Measurements from ENCODE around the gene SLC9A9.
"Not testable (repeated sequence)": the region's sequence is repeated elsewhere in the genome, so short reads cannot be mapped to it uniquely, and the experiment has no call there.

The SLC9A9 gene

DNA sequence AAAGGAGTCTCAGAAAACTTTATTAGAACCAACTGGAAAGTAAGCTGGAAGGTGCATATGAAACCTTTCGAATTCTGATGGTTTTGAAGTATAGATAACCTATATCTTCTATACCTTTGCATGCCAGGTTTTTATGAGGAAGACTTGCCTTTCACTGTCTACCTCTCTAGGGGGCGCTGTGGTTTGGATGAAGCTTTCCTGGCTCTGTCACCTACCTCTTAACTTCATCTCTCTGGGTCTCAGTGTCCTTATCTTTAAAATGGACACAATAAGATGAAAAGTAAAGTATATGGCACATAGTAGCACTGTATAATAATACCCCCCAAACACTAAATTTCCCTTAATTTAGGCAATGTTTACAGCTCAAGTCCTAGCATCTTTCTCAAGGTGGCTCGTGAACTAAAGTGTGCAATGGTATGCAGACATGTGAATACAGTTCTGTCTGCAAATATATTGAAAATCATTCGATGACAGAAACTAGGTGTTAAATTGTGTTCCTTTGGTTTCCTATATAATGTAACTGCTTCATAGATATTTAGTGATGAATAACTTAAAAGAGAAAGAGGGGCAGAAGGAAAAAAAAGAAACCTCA lies 414.4 kb downstream of the SLC9A9 start:
- DNase-seq, result no peak

DNA sequence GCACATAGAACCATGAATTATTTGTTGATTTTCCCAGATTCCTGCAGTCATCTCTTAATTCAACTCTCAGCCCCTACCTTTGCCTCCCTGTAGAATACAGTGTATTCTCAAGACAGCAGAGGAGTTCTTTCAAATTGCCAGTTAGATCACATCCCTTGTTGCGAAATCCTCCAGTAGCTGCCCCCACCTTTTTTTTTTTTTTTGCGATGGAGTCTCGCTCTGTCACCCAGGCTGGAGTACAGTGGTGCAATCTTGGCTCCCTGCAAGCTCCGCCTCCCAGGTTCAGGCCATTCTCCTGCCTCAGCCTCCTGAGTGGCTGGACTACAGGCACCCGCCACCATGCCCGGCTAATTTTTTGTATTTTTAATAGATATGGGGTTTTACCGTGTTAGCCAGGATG lies 417.0 kb downstream of the SLC9A9 start:
- not testable (repeated sequence) for DNase-seq

DNA sequence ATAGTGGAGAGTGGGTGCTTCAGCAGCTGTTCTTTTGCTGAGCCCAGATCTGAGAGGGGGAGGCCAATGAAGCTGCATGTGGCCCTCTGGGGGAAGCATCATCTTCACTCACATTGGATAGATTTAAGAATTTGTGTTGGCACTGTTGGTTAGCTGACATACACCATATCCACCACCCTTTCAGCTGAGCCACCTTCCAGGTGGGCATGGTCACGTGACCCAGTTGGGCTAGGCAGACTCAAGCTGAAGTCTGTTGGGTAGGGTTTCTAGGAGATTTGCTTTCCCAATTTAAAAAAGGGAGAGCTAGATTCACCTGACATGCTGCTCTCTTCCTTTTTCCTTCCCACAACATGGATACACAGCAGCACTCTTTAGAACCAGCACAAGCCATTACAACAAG lies 417.7 kb downstream of the SLC9A9 start:
- no peak for DNase-seq

GRCh38 chr3:143429628-143430514 lies 418.4 kb downstream of the SLC9A9 start:
- DNase-seq, result no peak

DNA sequence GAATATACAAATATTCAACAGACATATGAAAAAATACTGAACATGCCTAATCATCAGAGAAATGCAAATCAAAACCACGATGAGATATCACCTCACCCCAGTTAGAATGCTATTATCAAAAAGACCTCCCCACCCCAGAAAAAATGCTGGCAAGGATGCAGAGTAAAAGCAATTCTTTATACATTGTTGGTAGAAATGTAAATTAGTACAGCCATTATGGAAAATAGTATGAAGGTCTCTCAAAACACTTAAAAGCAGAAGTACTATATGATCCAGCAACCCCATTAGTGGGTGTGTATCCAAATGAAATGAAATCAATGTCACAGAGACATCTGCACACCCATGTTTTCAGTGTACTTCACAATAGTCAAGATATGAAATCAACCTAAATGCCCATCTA lies 420.0 kb downstream of the SLC9A9 start:
- no peak for DNase-seq

DNA sequence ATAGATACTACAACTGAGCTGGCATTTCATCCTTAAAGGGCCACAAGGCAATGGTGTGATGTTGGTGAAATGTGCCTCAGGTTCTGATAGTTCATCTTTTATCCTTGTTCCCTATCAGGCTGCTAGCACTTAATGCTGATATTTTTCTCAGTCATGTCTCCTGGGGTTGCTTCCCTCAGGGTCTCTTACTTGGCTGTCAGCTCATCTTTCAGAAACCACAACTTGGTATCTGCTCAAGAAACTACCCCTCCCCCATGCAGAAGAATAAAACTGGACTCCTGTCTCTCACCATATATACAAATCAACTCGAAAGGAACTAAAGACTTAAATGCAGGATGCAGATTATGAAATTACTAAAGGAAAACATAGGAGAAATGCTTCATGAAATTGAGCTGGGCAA lies 420.6 kb downstream of the SLC9A9 start:
- no peak for DNase-seq

DNA sequence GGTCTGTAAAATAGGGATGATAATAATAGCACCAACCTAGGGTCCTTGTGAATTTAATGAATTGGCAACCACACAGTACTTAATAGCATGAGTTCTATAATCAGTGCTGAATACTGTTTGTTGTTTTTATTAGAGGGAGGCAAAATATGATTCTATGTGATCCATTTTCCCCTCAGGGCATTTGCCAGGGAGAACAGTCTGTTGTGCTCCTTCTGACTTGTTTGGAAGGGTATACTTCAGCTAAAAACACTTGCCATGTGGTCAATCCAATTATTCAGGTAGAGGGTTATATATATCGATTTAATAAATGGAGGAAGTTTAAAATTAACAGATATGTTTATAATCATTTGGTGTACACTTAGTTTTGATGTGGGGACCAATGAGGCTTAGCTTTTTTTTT lies 423.4 kb downstream of the SLC9A9 start:
- no peak for DNase-seq

DNA sequence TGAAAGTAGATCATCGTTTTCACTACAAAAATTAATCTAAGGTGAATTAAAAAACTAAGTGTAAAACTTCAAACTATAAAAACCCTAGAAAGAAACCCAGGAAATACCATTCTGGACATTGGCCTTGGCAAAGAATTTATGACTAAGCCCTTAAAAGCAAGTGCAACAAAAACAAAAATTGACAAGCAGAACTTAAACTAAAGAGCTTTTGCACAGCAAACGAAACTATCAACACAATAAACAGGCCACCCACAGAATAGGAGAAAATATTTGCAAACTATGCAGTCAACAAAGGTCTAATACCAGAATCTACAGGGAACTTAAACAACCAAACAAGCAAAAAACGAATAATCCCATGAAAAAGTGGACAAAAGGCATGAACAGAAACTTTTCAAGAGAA lies 426.7 kb downstream of the SLC9A9 start:
- DNase-seq, result no peak

GRCh38 chr3:143419611-143420010 lies 428.7 kb downstream of the SLC9A9 start:
- DNase-seq, result no peak

- no peak for DNase-seq
Observed at GRCh38 chr3:143418391-143418790, 429.9 kb downstream of the SLC9A9 start.

DNA sequence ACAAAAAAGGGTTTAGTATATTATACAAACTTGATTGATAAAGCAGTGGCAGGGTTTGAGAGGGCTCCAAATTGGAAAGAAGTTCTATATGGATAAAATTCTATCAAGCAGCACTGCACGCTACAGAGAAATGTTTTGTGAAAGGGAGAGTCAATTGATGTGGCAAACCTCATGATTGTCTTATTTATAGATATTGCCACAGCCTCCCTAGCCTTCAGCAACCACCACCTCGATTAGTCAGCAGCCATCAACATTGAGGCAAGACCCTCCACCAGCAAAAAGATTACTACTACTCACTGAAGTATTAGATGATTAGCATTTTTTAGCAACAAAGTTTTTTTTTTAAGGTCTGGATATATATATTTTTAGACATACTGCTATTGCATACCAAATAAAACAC lies 432.0 kb downstream of the SLC9A9 start:
- no peak for DNase-seq

DNA sequence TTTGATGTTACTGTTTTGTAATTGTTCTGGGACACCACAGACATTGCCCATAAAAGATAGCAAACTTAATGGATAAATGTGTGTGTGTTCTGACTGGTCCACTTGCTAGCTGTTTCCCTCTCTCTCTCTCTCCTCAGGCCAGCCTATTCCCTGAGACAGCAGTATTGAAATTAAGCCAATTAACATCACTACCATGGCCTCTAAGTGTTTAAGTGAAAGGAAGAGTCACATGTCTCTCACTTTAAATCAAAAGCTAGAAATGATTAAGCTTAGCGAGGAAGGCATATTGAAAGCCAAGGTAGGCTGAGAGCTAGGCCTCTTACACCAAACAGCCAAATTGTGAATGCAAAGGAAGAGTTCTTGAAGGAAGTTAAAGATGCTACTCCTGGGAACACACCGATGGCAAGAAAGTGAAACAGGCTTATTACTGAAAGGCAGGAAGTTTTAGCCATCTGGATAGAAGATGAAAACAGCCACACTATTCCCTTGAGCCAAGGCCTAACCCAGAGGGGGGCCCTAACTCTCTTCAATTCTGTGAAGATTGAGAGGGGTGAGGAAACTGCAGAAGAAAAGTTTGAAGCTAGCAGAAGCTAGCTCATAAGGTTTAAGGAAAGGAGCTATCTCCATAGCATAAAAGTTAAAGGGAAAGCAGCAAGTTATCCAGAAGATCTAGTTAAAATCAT lies 433.6 kb downstream of the SLC9A9 start:
- no peak for DNase-seq

GRCh38 chr3:143413372-143413771 lies 434.9 kb downstream of the SLC9A9 start:
- DNase-seq, result no peak

GRCh38 chr3:143412084-143412483 lies 436.2 kb downstream of the SLC9A9 start:
- no peak for DNase-seq

- no peak for DNase-seq
Observed at GRCh38 chr3:143410259-143410658, 438.0 kb downstream of the SLC9A9 start.

GRCh38 chr3:143408771-143409170 lies 439.5 kb downstream of the SLC9A9 start:
- DNase-seq, result no peak

DNA sequence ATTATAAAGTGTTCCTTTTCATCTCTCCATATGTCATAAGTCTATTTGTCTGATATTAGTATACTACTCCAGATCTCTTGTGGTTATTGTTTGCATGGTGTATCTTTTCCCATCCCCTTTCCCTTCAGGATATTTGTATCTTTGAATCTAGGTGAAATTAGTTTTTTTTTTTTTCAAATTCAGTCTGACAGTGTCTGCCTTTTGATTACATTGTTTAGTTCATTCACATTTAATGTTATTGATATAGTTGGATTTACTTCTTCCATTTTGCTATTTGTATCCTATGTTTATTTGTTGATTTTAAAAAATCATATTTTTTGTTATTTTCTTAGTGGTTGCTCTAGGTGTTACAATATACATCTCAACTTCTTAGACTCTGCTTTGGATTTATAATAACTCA lies 445.7 kb downstream of the SLC9A9 start:
- DNase-seq, result no peak

GRCh38 chr3:143396790-143397189 lies 451.5 kb downstream of the SLC9A9 start:
- no peak for DNase-seq

GRCh38 chr3:143389388-143389787 lies 458.9 kb downstream of the SLC9A9 start:
- no peak for DNase-seq

DNA sequence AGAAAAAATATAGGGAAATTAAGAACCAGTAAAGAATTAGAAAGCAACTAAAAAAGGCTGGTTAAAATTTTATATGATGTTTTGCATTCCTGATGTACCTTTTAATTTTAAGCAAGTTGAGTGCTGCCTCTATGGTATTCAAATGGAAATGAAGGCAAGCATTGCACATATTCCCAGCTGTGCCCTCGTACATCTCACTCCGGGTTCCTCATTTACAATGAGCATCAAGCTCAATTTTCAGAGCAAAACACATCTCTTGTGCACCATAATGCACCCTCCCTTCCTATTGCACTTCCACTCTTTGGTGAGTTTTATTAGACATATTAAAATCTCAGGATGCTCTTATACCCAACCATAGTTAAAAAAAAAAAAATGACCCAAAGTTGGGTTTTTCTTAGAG lies 460.8 kb downstream of the SLC9A9 start:
- DNase-seq, result no peak

GRCh38 chr3:143384076-143384475 lies 464.2 kb downstream of the SLC9A9 start:
- no peak for DNase-seq

GRCh38 chr3:143383421-143383820 lies 464.8 kb downstream of the SLC9A9 start:
- no peak for DNase-seq

- no peak for DNase-seq
Observed at GRCh38 chr3:143382816-143383215, 465.5 kb downstream of the SLC9A9 start.

- DNase-seq, result peak; percentile 75
Observed at GRCh38 chr3:143380449-143380848, 467.8 kb downstream of the SLC9A9 start.
